PC-3 (cell line): ENCODE data around the gene C2CD5. TPM values are rescaled to one million over a fixed set of nuclear protein-coding genes. Genes with fewer than 3 reads are reported as not detected.

Experiments
- ATAC-seq: fragments of 200-7000 bp; cut with Tn5 transposase; 2 replicates; pipeline ENCODE4 v1.9.1; 2020; ENCODE audit warnings: mild to moderate bottlenecking, moderate library complexity
- BruUV-seq: library from RNA; stranded (reverse); fragments of 400-500 nt; replicated peaks from 2 replicates; lab custom pipeline; 2021; lab: Mats Ljungman, UMichigan
- CTCF ChIA-PET: fragments of 300-600 bp; sonication (Branson Sonifier 250); formaldehyde crosslinking; loops from one replicate; lab custom pipeline; 2022; ENCODE audit warnings: antibody characterized with exemption; lab: Charles Lee
- POLR2A ChIA-PET: fragments of 300-600 bp; sonication (Branson Sonifier 250); formaldehyde crosslinking; loops from one replicate; lab custom pipeline; 2022; ENCODE audit warnings: antibody characterized with exemption; ENCODE audit not compliant: unreplicated experiment; lab: Charles Lee
- DNase-seq: peaks from one replicate; pipeline ENCODE4 v3.0.0-alpha.2; 2015
- H2AFZ ChIP-seq: fragments of 300-600 bp; sonication (generic); 2 replicates; pipeline ENCODE4 v1.6.0; 2016; ENCODE audit warnings: antibody characterized with exemption, low read length
- H3F3A ChIP-seq: fragments of 300-600 bp; sonication (generic); one replicate; pipeline ENCODE4 v1.6.0; 2017; ENCODE audit warnings: antibody characterized with exemption, low read length, control low read depth, mild to moderate bottlenecking; ENCODE audit not compliant: unreplicated experiment
- H3K27ac ChIP-seq: fragments of 300-600 bp; sonication (generic); 2 replicates; pipeline ENCODE4 v1.5.1; 2016; ENCODE audit warnings: mild to moderate bottlenecking, low read length
- H3K27me3 ChIP-seq: fragments of 300-600 bp; sonication (generic); 2 replicates; pipeline ENCODE4 v1.6.1; 2016; ENCODE audit warnings: low read length, mixed read lengths
- H3K36me3 ChIP-seq: fragments of 300-600 bp; sonication (generic); 2 replicates; pipeline ENCODE4 v1.6.1; 2016; ENCODE audit warnings: low read depth, mixed run types, low read length, mixed read lengths
- H3K4me1 ChIP-seq: fragments of 300-600 bp; sonication (generic); 2 replicates; pipeline ENCODE4 v1.5.1; 2016; ENCODE audit warnings: low read length; ENCODE audit not compliant: insufficient read depth
- H3K4me2 ChIP-seq: fragments of 300-600 bp; sonication (generic); 2 replicates; pipeline ENCODE4 v1.6.0; 2016; ENCODE audit warnings: low read length
- H3K4me3 ChIP-seq: fragments of 300-600 bp; sonication (generic); 2 replicates; pipeline ENCODE4 v1.5.1; 2016; ENCODE audit warnings: mild to moderate bottlenecking, low read length, mixed read lengths
- H3K79me2 ChIP-seq: fragments of 300-600 bp; sonication (generic); 2 replicates; pipeline ENCODE4 v1.6.1; 2017; ENCODE audit warnings: low read length, mixed read lengths
- H3K9ac ChIP-seq: fragments of 300-600 bp; sonication (generic); 2 replicates; pipeline ENCODE4 v1.6.0; 2016; ENCODE audit warnings: mild to moderate bottlenecking, low read length
- H3K9me2 ChIP-seq: fragments of 300-600 bp; sonication (generic); replicated peaks from 2 replicates; pipeline ENCODE4 v1.6.1; 2016; ENCODE audit warnings: mixed run types, low read length, mixed read lengths
- H3K9me3 ChIP-seq: fragments of 300-600 bp; sonication (generic); 2 replicates; pipeline ENCODE4 v1.6.1; 2016; ENCODE audit warnings: low read length, mixed read lengths
- H4K20me1 ChIP-seq: fragments of 300-600 bp; sonication (generic); 2 replicates; pipeline ENCODE4 v1.6.1; 2016; ENCODE audit warnings: low read length, mixed read lengths
- CTCF ChIP-seq: fragments of 300-600 bp; sonication (generic); conservative IDR thresholded peaks from 2 replicates; pipeline ENCODE4 v1.5.1; 2017; ENCODE audit warnings: antibody characterized with exemption, low read depth, mild to moderate bottlenecking, low read length
- EZH2 ChIP-seq: fragments of 300-600 bp; sonication (generic); IDR thresholded peaks from one replicate; pipeline ENCODE4 v1.6.1; 2017; ENCODE audit warnings: antibody characterized with exemption, mild to moderate bottlenecking, low read length; ENCODE audit not compliant: unreplicated experiment
- EZH2phosphoT487 ChIP-seq: fragments of 300-600 bp; sonication (generic); IDR thresholded peaks from 2 replicates; pipeline ENCODE4 v1.6.1; 2018; ENCODE audit warnings: mild to moderate bottlenecking, antibody characterized with exemption, low read length, borderline replicate concordance
- intact Hi-C: fragments of 100-400 bp; cut with micrococcal nuclease; formaldehyde crosslinking; loops from 2 replicates; pipeline ENCODE4 v1.9.0; 2023
- total RNA-seq: library from RNA; depleted of rRNA; stranded (reverse); fragments of >200 nt; gene quantifications from 2 replicates; pipeline ENCODE4 v1.2.3, GENCODE V29; 2014

C2CD5 gene
- total RNA-seq, 1 experiment from 2014 or later = 12.7 TPM

- H3K27ac ChIP-seq = no peak overlapping the region
- TF ChIP-seq CTCF (no peak), EZH2 (no peak), EZH2phosphoT487 (no peak)
- POLR2A ChIA-PET = no interaction called here
- CTCF ChIA-PET = interaction anchor here (0.6 kb wide), 1 partner anchor 435 kb away, joined by 5 read pairs; no protein-coding TSS in a partner anchor
- no peak overlapping the region for H3K4me2 ChIP-seq
- H3K36me3 ChIP-seq = peaks cover 4% of the 10 kb centered on the region; the same call in 1 of the 2 replicates
- DNase-seq (peak; percentile 17), ATAC-seq (no peak)
- intact Hi-C loops = no loop called here
- peaks cover 11% of the 10 kb centered on the region; the same call in 1 of the 2 replicates for H3K4me1 ChIP-seq
- H3K27me3 ChIP-seq = no peaks in the 10 kb centered on the region
- no peaks in the 10 kb centered on the region for H4K20me1 ChIP-seq
- H3K9me2 ChIP-seq = no peaks in the 10 kb centered on the region
- H3K9me3 ChIP-seq = no peaks in the 10 kb centered on the region
- H3K79me2 ChIP-seq = no peaks in the 10 kb centered on the region
- no peak overlapping the region for H3K4me3 ChIP-seq
- H2AFZ ChIP-seq = no peak overlapping the region
- BruUV-seq = no TSS peak
- H3F3A ChIP-seq = no peaks in the 10 kb centered on the region
- no peak overlapping the region for H3K9ac ChIP-seq
Measured at GRCh38 chr12:22518060-22518719, 26.2 kb downstream of the C2CD5 start.

- BruUV-seq = no TSS peak
- no peak for ATAC-seq
Measured at GRCh38 chr12:22514875-22515274, 29.5 kb downstream of the C2CD5 start.

More at GRCh38 chr12:22514875-22515274, 29.5 kb downstream of the C2CD5 start:
- no peaks in the 10 kb centered on the region; the same call in 1 of the 2 replicates for H3K36me3 ChIP-seq
- H3K9ac ChIP-seq = no peak overlapping the region
- no peaks in the 10 kb centered on the region for H3K9me2 ChIP-seq
- ChIA-PET POLR2A (no interaction called here), CTCF (no interaction called here)
- no peak overlapping the region for H3K4me2 ChIP-seq
- H3K9me3 ChIP-seq = no peaks in the 10 kb centered on the region
- peaks cover 11% of the 10 kb centered on the region; the same call in 1 of the 2 replicates for H3K4me1 ChIP-seq
- H3K79me2 ChIP-seq = no peaks in the 10 kb centered on the region
- no peak overlapping the region for H3K27ac ChIP-seq
- intact Hi-C loops = no loop called here
- no peaks in the 10 kb centered on the region for H4K20me1 ChIP-seq
- no peak overlapping the region for H2AFZ ChIP-seq
- no peak overlapping the region for H3K4me3 ChIP-seq
- no peaks in the 10 kb centered on the region for H3K27me3 ChIP-seq
- TF ChIP-seq EZH2phosphoT487 (no peak), CTCF (no peak), EZH2 (no peak)
- DNase-seq = no peak
- H3F3A ChIP-seq = no peaks in the 10 kb centered on the region
